HepG2 (cell line): Measurements from ENCODE around the gene CSNK2B. TPM values are rescaled to one million over a fixed set of nuclear protein-coding genes. Genes with fewer than 3 reads are reported as not detected.

Experiments
- ARID3A ChIP-seq: IDR thresholded peaks from 2 replicates; pipeline ENCODE4 v1.6.1; 2012; ENCODE audit warnings: low read depth, low read length, improper control_type of control experiment
- CHCHD3 ChIP-seq: sonication (generic); formaldehyde crosslinking; IDR thresholded peaks from 2 replicates; pipeline ENCODE4 v1.8.0; 2022; ENCODE audit warnings: mild to moderate bottlenecking, missing genetic modification reagents, moderate library complexity
- DRAP1 ChIP-seq: IDR thresholded peaks from 2 replicates; pipeline ENCODE4 v1.6.1; 2016; ENCODE audit warnings: missing genetic modification reagents, missing compliant biosample characterization
- ISL2 ChIP-seq: sonication (generic); formaldehyde crosslinking; IDR thresholded peaks from 2 replicates; pipeline ENCODE4 v1.5.0; 2020; ENCODE audit warnings: missing genetic modification reagents
- KLF13 ChIP-seq: sonication (generic); formaldehyde crosslinking; IDR thresholded peaks from 2 replicates; pipeline ENCODE4 v1.4.0; 2020; ENCODE audit warnings: mild to moderate bottlenecking, missing genetic modification reagents
- MAFK ChIP-seq, 2 experiments: IDR thresholded peaks in 1 of 2; conservative IDR thresholded peaks in 1 of 2; 2 replicates each; pipeline ENCODE4 v1.6.1; 2011; ENCODE audit warnings: improper control_type of control experiment in 2 of 2, low read length in 2 of 2
- MEF2D ChIP-seq: sonication (generic); formaldehyde crosslinking; IDR thresholded peaks from 2 replicates; pipeline ENCODE4 v1.5.1; 2020; ENCODE audit warnings: mild to moderate bottlenecking, missing genetic modification reagents
- NCOR1 ChIP-seq: fragments of 200-600 bp; sonication (generic); IDR thresholded peaks from 2 replicates; pipeline ENCODE4 v1.7.0; 2017; ENCODE audit warnings: antibody characterized with exemption, low read length, borderline replicate concordance
- NRL ChIP-seq: sonication (generic); formaldehyde crosslinking; IDR thresholded peaks from 2 replicates; pipeline ENCODE4 v1.5.0; 2020; ENCODE audit warnings: missing genetic modification reagents, mild to moderate bottlenecking, moderate library complexity, borderline replicate concordance
- PCBP2 ChIP-seq: fragments of 200-400 bp; formaldehyde crosslinking; optimal IDR thresholded peaks from 2 replicates; pipeline ENCODE3; 2018; ENCODE audit warnings: low read length, low read depth; ENCODE audit not compliant: poor library complexity, severe bottlenecking
- RORA ChIP-seq: sonication (generic); formaldehyde crosslinking; IDR thresholded peaks from 2 replicates; pipeline ENCODE4 v1.5.0; 2020; ENCODE audit warnings: mild to moderate bottlenecking, missing genetic modification reagents, moderate library complexity
- SIN3A ChIP-seq: IDR thresholded peaks from 2 replicates; pipeline ENCODE4 v1.6.1; 2011; ENCODE audit warnings: low read depth, mild to moderate bottlenecking, control low read depth, low read length, borderline replicate concordance
- SOX6 ChIP-seq, 2 experiments: fragments of 450-650 bp in 1 of 2; sonication (generic) in 1 of 2; formaldehyde crosslinking in 1 of 2; IDR thresholded peaks; 2 replicates each; pipeline versions ENCODE4 v1.4.0 to v1.6.1; 2017 to 2020; ENCODE audit warnings: antibody characterized with exemption in 1 of 2, mild to moderate bottlenecking in 1 of 2, missing genetic modification reagents in 1 of 2
- SP4 ChIP-seq: sonication (generic); formaldehyde crosslinking; IDR thresholded peaks from 2 replicates; pipeline ENCODE4 v1.8.1; 2023; ENCODE audit warnings: mild to moderate bottlenecking, missing genetic modification reagents
- ZNF121 ChIP-seq: sonication (generic); formaldehyde crosslinking; IDR thresholded peaks from 2 replicates; pipeline ENCODE4 v1.5.0; 2020; ENCODE audit warnings: mild to moderate bottlenecking, missing genetic modification reagents
- ZNF230 ChIP-seq: sonication (generic); formaldehyde crosslinking; IDR thresholded peaks from 2 replicates; pipeline ENCODE4 v1.4.0; 2020; ENCODE audit warnings: mild to moderate bottlenecking, missing genetic modification reagents
- ZNF337 ChIP-seq: sonication (generic); formaldehyde crosslinking; IDR thresholded peaks from 2 replicates; pipeline ENCODE4 v1.5.1; 2020; ENCODE audit warnings: missing genetic modification reagents, low read depth, mild to moderate bottlenecking, borderline replicate concordance
- ZNF607 ChIP-seq: sonication (generic); formaldehyde crosslinking; IDR thresholded peaks from 2 replicates; pipeline ENCODE4 v1.5.1; 2020; ENCODE audit warnings: missing genetic modification reagents, mild to moderate bottlenecking, borderline replicate concordance
- ZNF800 ChIP-seq: sonication (generic); formaldehyde crosslinking; IDR thresholded peaks from 2 replicates; pipeline ENCODE4 v1.4.0; 2020; ENCODE audit warnings: missing genetic modification reagents
- ZSCAN25 ChIP-seq: sonication (generic); formaldehyde crosslinking; IDR thresholded peaks from 2 replicates; pipeline ENCODE4 v1.8.0; 2022; ENCODE audit warnings: mild to moderate bottlenecking, missing genetic modification reagents
- polyA plus RNA-seq, 8 experiments: library from polyadenylated mRNA; depleted of rRNA in 3 of 8; stranded (reverse) in 7 of 8; unstranded in 1 of 8; fragments of >200 nt; fragmentation: Illumina TruSeq in 4 of 8; extraction: Trizol in 4 of 8; gene quantifications; 2 replicates each; pipeline versions ENCODE4 v1.2.1 to v1.2.3, GENCODE V29; 2011 to 2016; ENCODE audit warnings: low read depth in 4 of 8, missing spikeins in 1 of 8, mixed read lengths in 1 of 8; ENCODE audit not compliant: insufficient read depth in 1 of 8
- total RNA-seq, 5 experiments: library from RNA; depleted of rRNA; stranded (reverse); fragments of >200 nt; fragmentation: Illumina TruSeq; extraction: Trizol; gene quantifications; 2 replicates each; pipeline ENCODE4 v1.2.3, GENCODE V29; 2016; ENCODE audit warnings: low read depth in 1 of 5
- TF ChIP-seq, protein P1 (sequence below): sonication (generic); formaldehyde crosslinking; IDR thresholded peaks from 2 replicates; pipeline ENCODE4 v1.5.0; 2020; ENCODE audit warnings: missing genetic modification reagents
- TF ChIP-seq, protein P2 (sequence below): IDR thresholded peaks from 2 replicates; pipeline ENCODE4 v1.6.1; 2016; ENCODE audit warnings: missing compliant biosample characterization, missing genetic modification reagents, borderline replicate concordance

The CSNK2B gene
- total and polyA plus RNA-seq, 2 of the 13 experiments (the other 11 are each of a cell fraction or from before 2014, with no cell fraction given), result 111 to 296 TPM

GRCh38 chr6:31660381-31661261 is 5.3 kb upstream of the CSNK2B start, which contains the start of gene C6orf47 (continued):
- TF ChIP-seq ARID3A, result no peak
- TF ChIP-seq ZNF230 (CRISPR knock-in tag), result no peak
- TF ChIP-seq SIN3A, result peak; percentile 73; the same call in 1 of the 2 replicates
- no peak for TF ChIP-seq MAFK (conservative IDR thresholded peaks at IDR 0.05 in 1 of 2, IDR thresholded peaks at IDR 0.05 in 1 of 2; ENCODE audit: low read length in 2 of 2)
- no peak for TF ChIP-seq SOX6 (IDR thresholded peaks at IDR 0.05)
- no peak; the same call in 1 of the 2 replicates for TF ChIP-seq SOX6 (CRISPR knock-in tag; IDR thresholded peaks at IDR 0.05)
- TF ChIP-seq DRAP1 (CRISPR knock-in tag), result peak; percentile 71
- TF ChIP-seq NCOR1, result no peak
- peak; percentile 82; the same call in 1 of the 2 replicates for TF ChIP-seq ZNF607 (CRISPR knock-in tag)
- TF ChIP-seq ZNF337 (CRISPR knock-in tag), result peak; percentile 64; the same call in 1 of the 2 replicates
- peak; percentile 97 for TF ChIP-seq ZNF800
- TF ChIP-seq, protein P1, sequence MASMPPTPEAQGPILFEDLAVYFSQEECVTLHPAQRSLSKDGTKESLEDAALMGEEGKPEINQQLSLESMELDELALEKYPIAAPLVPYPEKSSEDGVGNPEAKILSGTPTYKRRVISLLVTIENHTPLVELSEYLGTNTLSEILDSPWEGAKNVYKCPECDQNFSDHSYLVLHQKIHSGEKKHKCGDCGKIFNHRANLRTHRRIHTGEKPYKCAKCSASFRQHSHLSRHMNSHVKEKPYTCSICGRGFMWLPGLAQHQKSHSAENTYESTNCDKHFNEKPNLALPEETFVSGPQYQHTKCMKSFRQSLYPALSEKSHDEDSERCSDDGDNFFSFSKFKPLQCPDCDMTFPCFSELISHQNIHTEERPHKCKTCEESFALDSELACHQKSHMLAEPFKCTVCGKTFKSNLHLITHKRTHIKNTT, result peak; percentile 81; the same call in 1 of the 2 replicates
- TF ChIP-seq CHCHD3, result 0 out of 2 replicates have a peak, but pooled peaks have one; percentile 49
- no peak for TF ChIP-seq MEF2D (CRISPR knock-in tag)
- TF ChIP-seq ZSCAN25 (CRISPR knock-in tag), result peak; percentile 45; the same call in 1 of the 2 replicates
- peak; percentile 41; the same call in 1 of the 2 replicates for TF ChIP-seq KLF13 (CRISPR knock-in tag)
- peak; percentile 94 for TF ChIP-seq SP4 (CRISPR knock-in tag)
- TF ChIP-seq NRL (CRISPR knock-in tag), result peak; percentile 86
- TF ChIP-seq PCBP2, result peak; percentile 79
- TF ChIP-seq RORA (CRISPR knock-in tag), result no peak
- TF ChIP-seq, protein P2, sequence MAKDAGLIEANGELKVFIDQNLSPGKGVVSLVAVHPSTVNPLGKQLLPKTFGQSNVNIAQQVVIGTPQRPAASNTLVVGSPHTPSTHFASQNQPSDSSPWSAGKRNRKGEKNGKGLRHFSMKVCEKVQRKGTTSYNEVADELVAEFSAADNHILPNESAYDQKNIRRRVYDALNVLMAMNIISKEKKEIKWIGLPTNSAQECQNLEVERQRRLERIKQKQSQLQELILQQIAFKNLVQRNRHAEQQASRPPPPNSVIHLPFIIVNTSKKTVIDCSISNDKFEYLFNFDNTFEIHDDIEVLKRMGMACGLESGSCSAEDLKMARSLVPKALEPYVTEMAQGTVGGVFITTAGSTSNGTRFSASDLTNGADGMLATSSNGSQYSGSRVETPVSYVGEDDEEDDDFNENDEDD (CRISPR knock-in tag), result peak; percentile 75; the same call in 1 of the 2 replicates
- TF ChIP-seq ZNF121 (CRISPR knock-in tag), result peak; percentile 62; the same call in 1 of the 2 replicates
- peak; percentile 81 for TF ChIP-seq ISL2
